Measurements from ENCODE around the gene DHRS3. TPM values are rescaled to one million over a fixed set of nuclear protein-coding genes. Genes with fewer than 3 reads are reported as not detected.
A peak's percentile ranks its signal among the peaks of the same experiment; 100 is the strongest.

Gene DHRS3
- total and polyA plus RNA-seq, 2 of the 13 experiments (the other 11 are each of a cell fraction or from before 2014, with no cell fraction given) = 48.5 to 90.5 TPM

GRCh38 chr1:12658531-12659453 is 40.8 kb upstream of the DHRS3 start (continued):
- no peak for TF ChIP-seq ZBTB46 (CRISPR knock-in tag; IDR thresholded peaks at IDR 0.05; ENCODE audit: borderline replicate concordance)
- TF ChIP-seq KDM1A (CRISPR knock-in tag; IDR thresholded peaks at IDR 0.05) = no peak; the same call in 1 of the 2 replicates
- no peak for TF ChIP-seq JARID2 (CRISPR knock-in tag; IDR thresholded peaks at IDR 0.05; ENCODE audit: insufficient replicate concordance)
- no peak for TF ChIP-seq SMYD3 (CRISPR knock-in tag; IDR thresholded peaks at IDR 0.05)
- TF ChIP-seq ARID5B (CRISPR knock-in tag; IDR thresholded peaks at IDR 0.05) = 0 out of 2 replicates have a peak, but pooled peaks have one; percentile 9
- TF ChIP-seq LBX2 (CRISPR knock-in tag; IDR thresholded peaks at IDR 0.05; ENCODE audit: borderline replicate concordance) = no peak
- TF ChIP-seq ZNF501 (CRISPR knock-in tag; IDR thresholded peaks at IDR 0.05) = no peak
- no peak for TF ChIP-seq HOXA3 (CRISPR knock-in tag; IDR thresholded peaks at IDR 0.05)
- no peak for TF ChIP-seq ZNF225 (CRISPR knock-in tag; IDR thresholded peaks at IDR 0.05)
- TF ChIP-seq TFE3 (CRISPR knock-in tag; IDR thresholded peaks at IDR 0.05) = no peak
- no peak for TF ChIP-seq ZNF570 (CRISPR knock-in tag; IDR thresholded peaks at IDR 0.05; ENCODE audit: borderline replicate concordance)
- TF ChIP-seq ZNF124 (CRISPR knock-in tag; IDR thresholded peaks at IDR 0.05) = 0 out of 2 replicates have a peak, but pooled peaks have one; percentile 53
- no peak for TF ChIP-seq ZNF737 (CRISPR knock-in tag; IDR thresholded peaks at IDR 0.05; ENCODE audit: borderline replicate concordance)
- TF ChIP-seq FOXP1 (IDR thresholded peaks at IDR 0.05) = no peak
- TF ChIP-seq FOXP1 (CRISPR knock-in tag; IDR thresholded peaks at IDR 0.05) = no peak
- no peak for TF ChIP-seq ZBTB44 (CRISPR knock-in tag; IDR thresholded peaks at IDR 0.05)
